K562 (cell line): Measurements from ENCODE around the gene MED16. TPM values are rescaled to one million over a fixed set of nuclear protein-coding genes. Genes with fewer than 3 reads are reported as not detected.

ENCODE experiments used
- BDP1 ChIP-seq: IDR thresholded peaks from 3 replicates; pipeline ENCODE4 v1.6.1; 2011; ENCODE audit not compliant: insufficient read length, insufficient read depth
- ETV5 ChIP-seq: sonication (generic); formaldehyde crosslinking; IDR thresholded peaks from 2 replicates; pipeline ENCODE4 v1.4.0; 2020; ENCODE audit warnings: low read depth, mild to moderate bottlenecking, missing genetic modification reagents
- NCOA4 ChIP-seq: fragments of 450-650 bp; IDR thresholded peaks from 2 replicates; pipeline ENCODE4 v1.6.1; 2018; ENCODE audit warnings: mild to moderate bottlenecking; ENCODE audit not compliant: partially characterized antibody
- POLR2AphosphoS5 ChIP-seq: IDR thresholded peaks from 2 replicates; pipeline ENCODE4 v1.6.1; 2011; ENCODE audit warnings: mild to moderate bottlenecking, low read depth, low read length, moderate library complexity; ENCODE audit not compliant: control insufficient read depth, insufficient read depth
- PYGO2 ChIP-seq: fragments of 450-650 bp; IDR thresholded peaks from 2 replicates; pipeline ENCODE4 v1.6.1; 2016; ENCODE audit warnings: mild to moderate bottlenecking, missing genetic modification characterization, moderate library complexity, missing compliant biosample characterization
- SAFB ChIP-seq: fragments of 200-400 bp; formaldehyde crosslinking; IDR thresholded peaks from 2 replicates; pipeline ENCODE4 v1.6.1; 2017; ENCODE audit warnings: low read depth, low read length, borderline replicate concordance
- SIN3B ChIP-seq: fragments of 450-650 bp; IDR thresholded peaks from 2 replicates; pipeline ENCODE4 v1.6.1; 2017; ENCODE audit warnings: low read depth, mild to moderate bottlenecking, moderate library complexity
- STAT5B ChIP-seq: fragments of 250-450 bp; sonication (Bioruptor Pico); IDR thresholded peaks from 2 replicates; pipeline ENCODE4 v1.8.0; 2021; ENCODE audit warnings: mild to moderate bottlenecking, inconsistent platforms
- TEAD4 ChIP-seq, 2 experiments: sonication (generic) in 1 of 2; formaldehyde crosslinking in 1 of 2; IDR thresholded peaks; 2 replicates each; pipeline versions ENCODE4 v1.6.1 to v1.8.0; 2012 to 2022; ENCODE audit warnings: borderline replicate concordance in 1 of 2, inconsistent platforms in 1 of 2, low read length in 1 of 2, mild to moderate bottlenecking in 1 of 2, missing genetic modification reagents in 1 of 2
- TRIM28 ChIP-seq: fragments of 450-650 bp; IDR thresholded peaks from 2 replicates; pipeline ENCODE4 v1.6.1; 2017
- YY1 ChIP-seq, 3 experiments: IDR thresholded peaks; 2 replicates each; pipeline ENCODE4 v1.6.1; 2011; ENCODE audit warnings: low read length in 2 of 3, mild to moderate bottlenecking in 2 of 3, moderate library complexity in 2 of 3, borderline replicate concordance in 1 of 3, control low read depth in 1 of 3, low read depth in 1 of 3; ENCODE audit not compliant: insufficient read depth in 3 of 3, insufficient replicate concordance in 2 of 3, control insufficient read depth in 1 of 3, insufficient read length in 1 of 3; ENCODE audit errors: extremely low read depth in 1 of 3
- ZBTB1 ChIP-seq: sonication (generic); formaldehyde crosslinking; IDR thresholded peaks from 2 replicates; pipeline ENCODE4 v1.8.1; 2023; ENCODE audit warnings: missing genetic modification reagents, low read depth, mild to moderate bottlenecking, borderline replicate concordance
- ZBTB8A ChIP-seq: fragments of 450-650 bp; IDR thresholded peaks from 2 replicates; pipeline ENCODE4 v1.6.1; 2018; ENCODE audit warnings: mild to moderate bottlenecking, moderate library complexity; ENCODE audit not compliant: partially characterized antibody
- ZNF232 ChIP-seq: sonication (generic); formaldehyde crosslinking; IDR thresholded peaks from 2 replicates; pipeline ENCODE4 v1.8.0; 2022; ENCODE audit warnings: mild to moderate bottlenecking, missing genetic modification reagents
- ZNF24 ChIP-seq: fragments of 450-650 bp; IDR thresholded peaks from 2 replicates; pipeline ENCODE4 v1.6.1; 2016
- ZNF354B ChIP-seq: fragments of 250-450 bp; sonication (Bioruptor Pico); IDR thresholded peaks from 2 replicates; pipeline ENCODE4 v1.4.0; 2020
- ZNF699 ChIP-seq: fragments of 250-450 bp; sonication (Bioruptor Pico); IDR thresholded peaks from 2 replicates; pipeline ENCODE4 v1.8.0; 2021; ENCODE audit warnings: mild to moderate bottlenecking, moderate library complexity; ENCODE audit not compliant: insufficient replicate concordance
- ZSCAN29 ChIP-seq: fragments of 450-650 bp; IDR thresholded peaks from 2 replicates; pipeline ENCODE4 v1.6.1; 2017
- polyA plus RNA-seq, 8 experiments: library from polyadenylated mRNA; depleted of rRNA in 4 of 8; stranded (reverse) in 5 of 8; unstranded in 3 of 8; fragments of >200 nt; fragmentation: Nextera tagmentation in 2 of 8; fragmentation: Illumina TruSeq in 1 of 8; extraction: Ambion mirVana in 2 of 8; extraction: Trizol in 1 of 8; gene quantifications; 2 replicates each; pipeline versions ENCODE4 v1.2.1 to v1.2.3, GENCODE V29; 2011 to 2014; ENCODE audit warnings: inconsistent platforms in 1 of 8, missing spikeins in 1 of 8
- total RNA-seq, 7 experiments: library from RNA; depleted of rRNA in 6 of 7; stranded (reverse); fragments of >200 nt in 6 of 7; fragmentation: Illumina TruSeq in 2 of 7; extraction: Trizol in 2 of 7; gene quantifications; 2 replicates each; pipeline versions ENCODE4 v1.2.1 to v1.2.3, GENCODE V29; 2011 to 2021; ENCODE audit warnings: low replicate concordance in 1 of 7
- TF ChIP-seq, protein P1 (sequence below): fragments of 450-650 bp; IDR thresholded peaks from 2 replicates; pipeline ENCODE4 v1.7.0; 2016; ENCODE audit warnings: borderline replicate concordance
- TF ChIP-seq, protein P2 (sequence below), 3 experiments: fragments of 200-800 bp in 1 of 3; fragments of 250-450 bp in 1 of 3; fragments of 450-650 bp in 1 of 3; sonication (Bioruptor Pico) in 1 of 3; sonication (Bioruptor generic) in 1 of 3; formaldehyde crosslinking in 1 of 3; IDR thresholded peaks; 2 replicates each; pipeline versions ENCODE4 v1.6.1 to v1.8.0; 2016 to 2022; ENCODE audit warnings: mild to moderate bottlenecking in 2 of 3, missing genetic modification characterization in 2 of 3, missing compliant biosample characterization in 1 of 3, moderate library complexity in 1 of 3
- TF ChIP-seq, protein P3 (sequence below): sonication (generic); formaldehyde crosslinking; IDR thresholded peaks from 2 replicates; pipeline ENCODE4 v1.8.0; 2022; ENCODE audit warnings: missing genetic modification reagents, mild to moderate bottlenecking, moderate library complexity, borderline replicate concordance

MED16 gene
- total and polyA plus RNA-seq, 9 of the 15 experiments (the other 6 are each of a cell fraction or from before 2014, with no cell fraction given) = 0.89 to 59.9 (median 8.6) TPM

DNA sequence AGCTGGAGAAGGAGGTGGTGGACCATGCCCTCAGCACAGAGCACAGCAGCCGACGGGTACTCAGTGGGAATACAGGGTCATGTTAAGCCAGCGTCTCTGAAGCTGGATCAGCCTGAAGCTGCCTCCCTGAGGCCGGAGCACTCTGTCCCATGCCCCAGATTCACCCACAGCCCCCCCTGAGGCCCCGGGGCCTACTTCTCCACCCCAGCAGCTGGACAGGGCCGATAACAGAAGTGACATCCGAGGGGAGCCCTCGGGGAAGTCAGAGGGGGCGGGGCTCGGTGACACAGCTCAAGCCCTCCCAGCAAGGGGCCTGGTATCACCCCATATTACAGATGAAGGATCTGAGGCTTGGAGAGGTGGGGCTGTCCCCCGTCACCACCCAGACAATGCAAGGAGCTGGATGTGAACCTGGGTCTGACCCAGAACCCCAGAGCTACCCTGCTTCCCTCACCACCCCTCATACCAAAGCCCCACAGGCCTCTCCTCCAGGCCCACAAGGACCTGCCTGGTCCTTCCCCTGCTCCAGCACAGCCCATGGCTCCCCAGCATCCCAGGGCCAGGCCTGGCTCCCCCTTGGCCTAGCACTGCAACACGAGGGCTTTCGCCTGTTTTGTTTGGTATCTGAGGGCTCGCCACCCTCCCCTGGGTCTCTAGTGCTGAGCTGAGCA is 14.3 kb upstream of the MED16 start (continued):
- peak; percentile 48; the same call in 1 of the 2 replicates for TF ChIP-seq PYGO2 (tag)
- peak; percentile 89 for TF ChIP-seq ETV5 (CRISPR knock-in tag)
- TF ChIP-seq, protein P1, sequence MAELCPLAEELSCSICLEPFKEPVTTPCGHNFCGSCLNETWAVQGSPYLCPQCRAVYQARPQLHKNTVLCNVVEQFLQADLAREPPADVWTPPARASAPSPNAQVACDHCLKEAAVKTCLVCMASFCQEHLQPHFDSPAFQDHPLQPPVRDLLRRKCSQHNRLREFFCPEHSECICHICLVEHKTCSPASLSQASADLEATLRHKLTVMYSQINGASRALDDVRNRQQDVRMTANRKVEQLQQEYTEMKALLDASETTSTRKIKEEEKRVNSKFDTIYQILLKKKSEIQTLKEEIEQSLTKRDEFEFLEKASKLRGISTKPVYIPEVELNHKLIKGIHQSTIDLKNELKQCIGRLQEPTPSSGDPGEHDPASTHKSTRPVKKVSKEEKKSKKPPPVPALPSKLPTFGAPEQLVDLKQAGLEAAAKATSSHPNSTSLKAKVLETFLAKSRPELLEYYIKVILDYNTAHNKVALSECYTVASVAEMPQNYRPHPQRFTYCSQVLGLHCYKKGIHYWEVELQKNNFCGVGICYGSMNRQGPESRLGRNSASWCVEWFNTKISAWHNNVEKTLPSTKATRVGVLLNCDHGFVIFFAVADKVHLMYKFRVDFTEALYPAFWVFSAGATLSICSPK = no peak
- TF ChIP-seq ZNF232 (CRISPR knock-in tag) = no peak; the same call in 1 of the 2 replicates
- TF ChIP-seq ZSCAN29 = no peak
- no peak for TF ChIP-seq ZBTB1 (CRISPR knock-in tag)
- TF ChIP-seq, protein P2, sequence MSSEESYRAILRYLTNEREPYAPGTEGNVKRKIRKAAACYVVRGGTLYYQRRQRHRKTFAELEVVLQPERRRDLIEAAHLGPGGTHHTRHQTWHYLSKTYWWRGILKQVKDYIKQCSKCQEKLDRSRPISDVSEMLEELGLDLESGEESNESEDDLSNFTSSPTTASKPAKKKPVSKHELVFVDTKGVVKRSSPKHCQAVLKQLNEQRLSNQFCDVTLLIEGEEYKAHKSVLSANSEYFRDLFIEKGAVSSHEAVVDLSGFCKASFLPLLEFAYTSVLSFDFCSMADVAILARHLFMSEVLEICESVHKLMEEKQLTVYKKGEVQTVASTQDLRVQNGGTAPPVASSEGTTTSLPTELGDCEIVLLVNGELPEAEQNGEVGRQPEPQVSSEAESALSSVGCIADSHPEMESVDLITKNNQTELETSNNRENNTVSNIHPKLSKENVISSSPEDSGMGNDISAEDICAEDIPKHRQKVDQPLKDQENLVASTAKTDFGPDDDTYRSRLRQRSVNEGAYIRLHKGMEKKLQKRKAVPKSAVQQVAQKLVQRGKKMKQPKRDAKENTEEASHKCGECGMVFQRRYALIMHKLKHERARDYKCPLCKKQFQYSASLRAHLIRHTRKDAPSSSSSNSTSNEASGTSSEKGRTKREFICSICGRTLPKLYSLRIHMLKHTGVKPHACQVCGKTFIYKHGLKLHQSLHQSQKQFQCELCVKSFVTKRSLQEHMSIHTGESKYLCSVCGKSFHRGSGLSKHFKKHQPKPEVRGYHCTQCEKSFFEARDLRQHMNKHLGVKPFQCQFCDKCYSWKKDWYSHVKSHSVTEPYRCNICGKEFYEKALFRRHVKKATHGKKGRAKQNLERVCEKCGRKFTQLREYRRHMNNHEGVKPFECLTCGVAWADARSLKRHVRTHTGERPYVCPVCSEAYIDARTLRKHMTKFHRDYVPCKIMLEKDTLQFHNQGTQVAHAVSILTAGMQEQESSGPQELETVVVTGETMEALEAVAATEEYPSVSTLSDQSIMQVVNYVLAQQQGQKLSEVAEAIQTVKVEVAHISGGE (CRISPR knock-in tag; IDR thresholded peaks at IDR 0.05) = peak in 1 of 3 experiments; percentile 60; a peak in 1 of 6 replicates
- TF ChIP-seq TRIM28 = no peak
- TF ChIP-seq SAFB = no peak
- no peak for TF ChIP-seq ZNF354B (CRISPR knock-in tag)
- TF ChIP-seq NCOA4 = no peak
- TF ChIP-seq, protein P3, sequence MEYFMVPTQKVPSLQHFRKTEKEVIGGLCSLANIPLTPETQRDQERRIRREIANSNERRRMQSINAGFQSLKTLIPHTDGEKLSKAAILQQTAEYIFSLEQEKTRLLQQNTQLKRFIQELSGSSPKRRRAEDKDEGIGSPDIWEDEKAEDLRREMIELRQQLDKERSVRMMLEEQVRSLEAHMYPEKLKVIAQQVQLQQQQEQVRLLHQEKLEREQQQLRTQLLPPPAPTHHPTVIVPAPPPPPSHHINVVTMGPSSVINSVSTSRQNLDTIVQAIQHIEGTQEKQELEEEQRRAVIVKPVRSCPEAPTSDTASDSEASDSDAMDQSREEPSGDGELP = peak; percentile 99
- TF ChIP-seq ZBTB8A = no peak
- TF ChIP-seq ZNF24 = no peak
- peak; percentile 96 for TF ChIP-seq POLR2AphosphoS5
- peak; percentile 89 for TF ChIP-seq TEAD4 (IDR thresholded peaks at IDR 0.05; ENCODE audit: low read length)
- TF ChIP-seq TEAD4 (CRISPR knock-in tag; IDR thresholded peaks at IDR 0.05; ENCODE audit: borderline replicate concordance) = no peak
- TF ChIP-seq YY1 (IDR thresholded peaks at IDR 0.05; ENCODE audit: borderline replicate concordance in 1 of 3, control insufficient read depth in 1 of 3, extremely low read depth in 1 of 3, insufficient read depth in 3 of 3, insufficient read length in 1 of 3, insufficient replicate concordance in 2 of 3, low read depth in 1 of 3, low read length in 2 of 3) = peak in 2 of 3 experiments; percentile 13 to 40
- TF ChIP-seq BDP1 = no peak
- TF ChIP-seq ZNF699 (CRISPR knock-in tag) = no peak
- no peak for TF ChIP-seq STAT5B (CRISPR knock-in tag)
- TF ChIP-seq SIN3B = no peak
